ENCODE data around the gene PACSIN2. TPM values are rescaled to one million over a fixed set of nuclear protein-coding genes. Genes with fewer than 3 reads are reported as not detected.

The PACSIN2 gene, protein sequence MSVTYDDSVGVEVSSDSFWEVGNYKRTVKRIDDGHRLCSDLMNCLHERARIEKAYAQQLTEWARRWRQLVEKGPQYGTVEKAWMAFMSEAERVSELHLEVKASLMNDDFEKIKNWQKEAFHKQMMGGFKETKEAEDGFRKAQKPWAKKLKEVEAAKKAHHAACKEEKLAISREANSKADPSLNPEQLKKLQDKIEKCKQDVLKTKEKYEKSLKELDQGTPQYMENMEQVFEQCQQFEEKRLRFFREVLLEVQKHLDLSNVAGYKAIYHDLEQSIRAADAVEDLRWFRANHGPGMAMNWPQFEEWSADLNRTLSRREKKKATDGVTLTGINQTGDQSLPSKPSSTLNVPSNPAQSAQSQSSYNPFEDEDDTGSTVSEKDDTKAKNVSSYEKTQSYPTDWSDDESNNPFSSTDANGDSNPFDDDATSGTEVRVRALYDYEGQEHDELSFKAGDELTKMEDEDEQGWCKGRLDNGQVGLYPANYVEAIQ
- 10 to 100 TPM; 35.0 to 35.9 TPM for total RNA-seq

DNA sequence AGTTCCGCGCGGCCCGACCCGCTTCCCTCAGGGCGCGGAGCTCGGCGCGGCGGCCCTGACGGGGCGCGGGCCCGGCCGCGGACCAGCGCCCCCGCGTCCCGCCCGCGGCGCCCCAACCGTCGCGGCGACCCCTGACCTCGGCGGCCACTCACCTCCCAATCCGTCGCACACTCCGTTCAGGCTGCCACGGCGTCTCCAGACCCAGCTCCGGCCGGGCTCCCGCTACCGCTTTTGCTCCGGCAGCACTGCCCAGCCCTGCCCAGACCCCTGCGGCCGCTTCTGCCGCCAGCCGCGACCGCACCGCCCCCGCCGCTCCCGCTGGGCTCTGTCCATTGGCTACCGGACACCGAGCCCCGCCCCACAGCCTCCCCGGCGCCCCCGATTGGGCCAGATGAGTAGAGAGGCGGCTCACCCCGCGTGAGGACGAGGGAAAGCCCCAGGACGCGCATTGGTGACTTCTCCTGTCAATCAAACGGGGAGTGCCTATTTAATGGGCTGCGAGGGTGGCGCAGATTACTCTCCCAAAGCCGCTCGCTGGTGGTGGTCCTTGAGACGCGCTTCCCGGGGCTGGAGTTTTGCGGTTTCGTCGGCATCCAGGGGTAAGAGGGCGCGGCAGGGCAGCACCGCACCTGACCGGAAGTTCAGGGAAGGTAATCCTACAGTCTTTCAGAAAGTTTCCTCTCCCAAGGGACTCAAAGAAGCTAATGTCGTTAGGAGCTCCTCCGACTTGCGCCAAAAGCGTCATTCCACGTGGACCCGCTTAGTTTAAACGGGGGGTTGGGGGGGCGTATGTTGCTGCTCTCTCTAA lies at the start of gene PACSIN2:
Gene PACSIN2 (minus strand): TSS at position 281 of the 808 bp plus-strand sequence. CDS start 103,069 bp downstream, outside the sequence.
- Mint-ChIP-seq H3K36me3 (no peaks in the 10 kb centered on the region), H3K27me3 (no peaks in the 10 kb centered on the region), H3K27ac (peak within 1 kb of the TSS; percentile 82), H3K9me3 (no peaks in the 10 kb centered on the region), H3K4me1 (ENCODE audit: low read depth) (peaks cover 23% of the 10 kb centered on the region), H3K4me3 (peak within 1 kb of the TSS; percentile 93)
- peak; percentile 99 for DNase-seq
- CTCF ChIA-PET: interaction anchor here (0.6 to 2.5 kb wide), 7 partner anchors 12 to 1184 kb away, joined by 3 to 9 read pairs (median 5); no protein-coding TSS in a partner anchor
- intact Hi-C loops (cut with micrococcal nuclease): loop anchor here (2.0 to 5.0 kb wide), 2 partner anchors 50 to 158 kb away; partner anchors contain the start of gene ARFGAP3
- POLR2A ChIA-PET: interaction anchor here (0.6 to 2.2 kb wide), 10 partner anchors 10 to 372 kb away, joined by 3 to 10 read pairs (median 3); partner anchors contain the start of gene ARFGAP3

GRCh38 chr22:43060183-43060582 lies 45.2 kb upstream of the PACSIN2 start:
- Mint-ChIP-seq H3K9me3 (no peaks in the 10 kb centered on the region), H3K27me3 (no peaks in the 10 kb centered on the region), H3K4me3 (no peak overlapping the region), H3K27ac (no peak overlapping the region), H3K4me1 (ENCODE audit: low read depth) (no peaks in the 10 kb centered on the region), H3K36me3 (peaks cover 13% of the 10 kb centered on the region)
- CTCF ChIA-PET: interaction anchor here (0.5 to 1.7 kb wide), 18 partner anchors 10 to 439 kb away, joined by 3 to 11 read pairs (median 3); no protein-coding TSS in a partner anchor
- intact Hi-C loops (cut with micrococcal nuclease): loop anchor here (1.0 kb wide), 1 partner anchor 280 kb away; no protein-coding TSS in a partner anchor
- DNase-seq: peak; percentile 71
- POLR2A ChIA-PET: no interaction called here

- Mint-ChIP-seq H3K9me3 (no peaks in the 10 kb centered on the region), H3K27ac (no peak overlapping the region), H3K4me1 (ENCODE audit: low read depth) (no peaks in the 10 kb centered on the region), H3K4me3 (no peak overlapping the region), H3K27me3 (no peaks in the 10 kb centered on the region), H3K36me3 (peaks cover 8% of the 10 kb centered on the region)
- CTCF ChIA-PET: interaction anchor here (0.6 kb wide), 1 partner anchor 33 kb away, joined by 3 read pairs; no protein-coding TSS in a partner anchor
- POLR2A ChIA-PET: no interaction called here
- intact Hi-C loops (cut with micrococcal nuclease): no loop called here
- no peak for DNase-seq
These were observed 42.7 kb upstream of the PACSIN2 start for GRCh38 chr22:43057641-43058040.

DNA sequence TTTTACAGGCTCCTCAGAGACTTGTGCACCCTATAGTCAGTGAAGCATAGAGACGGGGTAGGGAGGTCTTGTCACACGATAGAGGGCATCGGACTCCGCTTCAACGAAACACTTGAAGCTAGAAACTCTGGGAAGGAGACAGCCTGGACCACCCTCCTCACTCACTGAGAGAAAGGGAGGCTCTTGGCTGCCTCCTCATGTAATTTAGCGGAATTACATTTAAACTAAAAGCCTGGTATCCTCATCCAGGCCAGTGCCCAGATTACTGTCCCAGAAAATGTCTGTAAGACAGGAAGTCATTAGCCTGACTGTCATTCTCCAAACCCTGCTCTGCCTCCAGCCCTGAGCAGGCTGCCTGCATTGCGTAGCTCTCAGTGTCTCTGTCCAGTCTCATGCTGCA lies 38.2 kb upstream of the PACSIN2 start:
- Mint-ChIP-seq H3K9me3 (no peaks in the 10 kb centered on the region), H3K27me3 (no peaks in the 10 kb centered on the region), H3K27ac (no peak overlapping the region), H3K4me3 (no peak overlapping the region), H3K4me1 (ENCODE audit: low read depth) (no peaks in the 10 kb centered on the region), H3K36me3 (peaks cover 2% of the 10 kb centered on the region)
- intact Hi-C loops (cut with micrococcal nuclease): no loop called here
- POLR2A ChIA-PET: no interaction called here
- no peak for DNase-seq
- CTCF ChIA-PET: interaction anchor here (1.5 kb wide), 1 partner anchor 274 kb away, joined by 3 read pairs; no protein-coding TSS in a partner anchor

DNA sequence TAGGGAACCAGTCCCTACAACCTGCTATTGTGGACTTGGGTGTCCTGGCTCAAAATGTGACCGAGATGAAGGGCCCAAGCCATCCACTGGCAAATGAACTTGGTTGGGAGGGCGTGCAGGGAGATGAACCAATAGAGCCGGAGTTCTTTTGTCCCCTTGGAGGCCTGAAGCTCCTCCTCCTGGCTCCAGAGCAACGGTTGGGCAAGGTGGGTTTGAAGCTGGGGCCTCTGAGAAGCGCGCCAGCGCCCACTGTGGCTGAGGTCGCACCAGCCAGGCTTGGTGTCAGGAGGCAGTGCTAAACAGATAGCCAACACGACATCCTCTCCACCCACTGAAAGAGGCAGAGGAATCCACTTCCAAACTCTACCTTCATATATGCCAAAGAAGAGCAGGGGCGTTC lies 36.0 kb upstream of the PACSIN2 start:
- Mint-ChIP-seq H3K27me3 (no peaks in the 10 kb centered on the region), H3K27ac (no peak overlapping the region), H3K36me3 (peaks cover 2% of the 10 kb centered on the region), H3K9me3 (no peaks in the 10 kb centered on the region), H3K4me1 (ENCODE audit: low read depth) (no peaks in the 10 kb centered on the region), H3K4me3 (no peak overlapping the region)
- intact Hi-C loops (cut with micrococcal nuclease): no loop called here
- CTCF ChIA-PET: interaction anchor here (2.1 kb wide), 1 partner anchor 9 kb away, joined by 11 read pairs; no protein-coding TSS in a partner anchor
- DNase-seq: no peak
- POLR2A ChIA-PET: no interaction called here

GRCh38 chr22:43047605-43048004 lies 32.7 kb upstream of the PACSIN2 start:
- Mint-ChIP-seq H3K9me3 (no peaks in the 10 kb centered on the region), H3K36me3 (no peaks in the 10 kb centered on the region), H3K27me3 (no peaks in the 10 kb centered on the region), H3K27ac (no peak overlapping the region), H3K4me3 (no peak overlapping the region), H3K4me1 (ENCODE audit: low read depth) (no peaks in the 10 kb centered on the region)
- ChIA-PET CTCF (interaction anchor here (0.9 kb wide), 1 partner anchor 225 kb away, joined by 3 read pairs; no protein-coding TSS in a partner anchor), POLR2A (no interaction called here)
- no peak for DNase-seq
- intact Hi-C loops (cut with micrococcal nuclease): no loop called here

- H3K27ac Mint-ChIP-seq: no peak overlapping the region
- no peaks in the 10 kb centered on the region for H3K4me1 Mint-ChIP-seq (ENCODE audit: low read depth)
- no peak overlapping the region for H3K4me3 Mint-ChIP-seq
- POLR2A ChIA-PET: no interaction called here
- DNase-seq: no peak
- CTCF ChIA-PET: no interaction called here
- no peaks in the 10 kb centered on the region for H3K27me3 Mint-ChIP-seq
- intact Hi-C loops (cut with micrococcal nuclease): no loop called here
- H3K36me3 Mint-ChIP-seq: no peaks in the 10 kb centered on the region
- H3K9me3 Mint-ChIP-seq: no peaks in the 10 kb centered on the region
These were observed 29.4 kb upstream of the PACSIN2 start for GRCh38 chr22:43044290-43044712.

- Mint-ChIP-seq H3K36me3 (no peaks in the 10 kb centered on the region), H3K27me3 (no peaks in the 10 kb centered on the region), H3K4me3 (no peak overlapping the region), H3K9me3 (no peaks in the 10 kb centered on the region), H3K4me1 (ENCODE audit: low read depth) (no peaks in the 10 kb centered on the region), H3K27ac (no peak overlapping the region)
- intact Hi-C loops (cut with micrococcal nuclease): no loop called here
- DNase-seq: no peak
- ChIA-PET CTCF (interaction anchor here (1.4 kb wide), 1 partner anchor 9 kb away, joined by 4 read pairs; no protein-coding TSS in a partner anchor), POLR2A (no interaction called here)
These were observed 27.3 kb upstream of the PACSIN2 start for GRCh38 chr22:43042101-43042780.

- DNase-seq: no peak
- H3K27ac Mint-ChIP-seq: no peak overlapping the region
- H3K36me3 Mint-ChIP-seq: no peaks in the 10 kb centered on the region
- intact Hi-C loops (cut with micrococcal nuclease): no loop called here
- no peaks in the 10 kb centered on the region for H3K27me3 Mint-ChIP-seq
- ChIA-PET CTCF (interaction anchor here (0.6 kb wide), 1 partner anchor 20 kb away, joined by 3 read pairs; no protein-coding TSS in a partner anchor), POLR2A (interaction anchor here (0.8 kb wide), 1 partner anchor 24 kb away, joined by 3 read pairs; the partner anchor contains the start of gene PACSIN2)
- no peak overlapping the region for H3K4me3 Mint-ChIP-seq
- no peaks in the 10 kb centered on the region for H3K4me1 Mint-ChIP-seq (ENCODE audit: low read depth)
- H3K9me3 Mint-ChIP-seq: no peaks in the 10 kb centered on the region
These were observed 24.9 kb upstream of the PACSIN2 start for GRCh38 chr22:43039800-43040199.

GRCh38 chr22:43038325-43038724 lies 23.4 kb upstream of the PACSIN2 start:
- POLR2A ChIA-PET: no interaction called here
- CTCF ChIA-PET: no interaction called here
- H3K36me3 Mint-ChIP-seq: no peaks in the 10 kb centered on the region
- no peaks in the 10 kb centered on the region for H3K9me3 Mint-ChIP-seq
- no peak overlapping the region for H3K4me3 Mint-ChIP-seq
- intact Hi-C loops (cut with micrococcal nuclease): no loop called here
- no peak for DNase-seq
- no peaks in the 10 kb centered on the region for H3K27me3 Mint-ChIP-seq
- peaks cover 2% of the 10 kb centered on the region for H3K4me1 Mint-ChIP-seq (ENCODE audit: low read depth)
- no peak overlapping the region for H3K27ac Mint-ChIP-seq

DNA sequence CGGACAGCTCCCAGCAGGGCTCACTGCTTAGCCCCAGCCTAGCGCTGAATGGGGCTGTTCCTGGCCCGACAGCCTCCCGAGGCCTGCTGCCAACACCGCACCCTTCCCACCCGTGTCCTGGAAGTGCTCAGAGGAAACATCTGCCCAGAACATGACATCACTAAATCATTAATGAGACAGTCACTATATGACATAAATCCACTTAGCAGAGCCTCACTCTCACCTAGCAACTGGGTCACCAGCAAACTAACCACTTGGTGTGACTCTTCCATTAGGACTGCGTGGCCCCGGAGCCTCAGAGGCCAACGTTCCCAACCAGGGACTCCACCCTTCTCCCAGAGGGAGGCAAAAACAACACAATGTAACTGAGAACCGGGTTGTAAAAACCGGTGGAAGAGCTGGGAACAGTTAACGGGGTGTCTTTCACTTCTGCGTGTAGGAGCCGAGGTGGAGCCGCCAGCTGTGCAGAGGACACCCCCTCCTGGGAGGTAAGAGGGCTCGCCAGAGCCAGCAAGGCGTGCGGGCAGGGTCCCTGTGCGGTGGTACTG lies 21.4 kb upstream of the PACSIN2 start:
- CTCF ChIA-PET: interaction anchor here (1.5 kb wide), 1 partner anchor 24 kb away, joined by 3 read pairs; no protein-coding TSS in a partner anchor
- H3K36me3 Mint-ChIP-seq: no peaks in the 10 kb centered on the region
- POLR2A ChIA-PET: no interaction called here
- no peak overlapping the region for H3K4me3 Mint-ChIP-seq
- intact Hi-C loops (cut with micrococcal nuclease): no loop called here
- H3K27me3 Mint-ChIP-seq: no peaks in the 10 kb centered on the region
- no peaks in the 10 kb centered on the region for H3K9me3 Mint-ChIP-seq
- no peak for DNase-seq
- H3K4me1 Mint-ChIP-seq (ENCODE audit: low read depth): peaks cover 2% of the 10 kb centered on the region
- no peak overlapping the region for H3K27ac Mint-ChIP-seq

Measured in activated CD4-positive, alpha-beta memory T cell treated with anti-CD3 and anti-CD28 coated beads for 36 hours (primary cell).